GM18519 (cell line): ENCODE measurements around the gene KRTAP20-3.

Source experiments
- ATAC-seq: cut with Tn5 transposase; IDR thresholded peaks from one replicate; pipeline ENCODE4 v1.9.1; 2021; ENCODE audit warnings: mild to moderate bottlenecking, moderate library complexity; ENCODE audit not compliant: unreplicated experiment, low FRiP score

KRTAP20-3 gene

GRCh38 chr21:30642564-30642963 lies at the start of gene KRTAP20-3:
Gene KRTAP20-3, plus strand, starts transcription at chr21:30642864.
- no peak for ATAC-seq

GRCh38 chr21:30598802-30599201 lies 43.9 kb upstream of the KRTAP20-3 start, which contains the start of gene KRTAP6-2:
Gene KRTAP6-2, minus strand, starts transcription at chr21:30598902. Its CDS starts 28 bp downstream, at chr21:30598874.
- ATAC-seq = no peak

- no peak for ATAC-seq
Measured at GRCh38 chr21:30600787-30601186, 41.9 kb upstream of the KRTAP20-3 start, which contains the start of gene KRTAP22-1. Gene KRTAP22-1, plus strand, starts transcription at chr21:30601087.

GRCh38 chr21:30605968-30606367 lies 36.7 kb upstream of the KRTAP20-3 start:
- no peak for ATAC-seq

GRCh38 chr21:30612132-30612531 lies 30.5 kb upstream of the KRTAP20-3 start:
- ATAC-seq = no peak

GRCh38 chr21:30613836-30614235 lies 28.8 kb upstream of the KRTAP20-3 start, which contains the start of gene KRTAP6-1:
Gene KRTAP6-1, minus strand, starts transcription at chr21:30613930. Its CDS starts 26 bp downstream, at chr21:30613904.
- no peak for ATAC-seq

- no peak for ATAC-seq
Measured at GRCh38 chr21:30615199-30615598, 27.5 kb upstream of the KRTAP20-3 start.

- ATAC-seq = no peak
Measured at GRCh38 chr21:30616125-30616524, 26.5 kb upstream of the KRTAP20-3 start, which contains the start of gene KRTAP20-1. Gene KRTAP20-1, plus strand, starts transcription at chr21:30616425. Its CDS starts 30 bp downstream, at chr21:30616455.

- ATAC-seq = no peak
Measured at GRCh38 chr21:30620080-30620479, 22.6 kb upstream of the KRTAP20-3 start.

GRCh38 chr21:30620522-30620921 lies 22.1 kb upstream of the KRTAP20-3 start, which contains the start of gene KRTAP20-4:
Gene KRTAP20-4, plus strand, starts transcription at chr21:30620627.
- no peak for ATAC-seq

GRCh38 chr21:30623362-30623761 lies 19.3 kb upstream of the KRTAP20-3 start:
- no peak for ATAC-seq

- ATAC-seq = no peak
Measured at GRCh38 chr21:30625449-30626165, 17.1 kb upstream of the KRTAP20-3 start.

GRCh38 chr21:30628109-30628508 lies 14.6 kb upstream of the KRTAP20-3 start:
- no peak for ATAC-seq

- no peak for ATAC-seq
Measured at GRCh38 chr21:30629200-30629599, 13.5 kb upstream of the KRTAP20-3 start.

GRCh38 chr21:30634906-30635305 lies 7.8 kb upstream of the KRTAP20-3 start, which contains the start of gene KRTAP20-2:
Gene KRTAP20-2, plus strand, starts transcription at chr21:30635206. Its CDS starts 58 bp downstream, at chr21:30635264.
- no peak for ATAC-seq

- ATAC-seq = no peak
Measured at GRCh38 chr21:30638686-30639085, 4.0 kb upstream of the KRTAP20-3 start.

- no peak for ATAC-seq
Measured at GRCh38 chr21:30646904-30647414, 4.3 kb downstream of the KRTAP20-3 start.

- no peak for ATAC-seq
Measured at GRCh38 chr21:30652891-30653290, 10.2 kb downstream of the KRTAP20-3 start.

GRCh38 chr21:30668776-30669175 lies 26.1 kb downstream of the KRTAP20-3 start:
- no peak for ATAC-seq

- ATAC-seq = no peak
Measured at GRCh38 chr21:30672985-30673650, 30.5 kb downstream of the KRTAP20-3 start.

GRCh38 chr21:30674312-30674711 lies 31.6 kb downstream of the KRTAP20-3 start:
- ATAC-seq = no peak
